Suprapubic skin (tissue), 4 donors: ENCODE measurements around the gene DNAJC10.

Experiments used
- EP300 ChIP-seq: sonication (generic); formaldehyde crosslinking; IDR thresholded peaks from one replicate; pipeline ENCODE4 v1.6.1; 2017; ENCODE audit warnings: antibody characterized with exemption
- POLR2A ChIP-seq, 2 donors: fragments of 450-650 bp; IDR thresholded peaks; one replicate each; pipeline ENCODE4 v1.6.1; 2017; ENCODE audit warnings: antibody characterized with exemption in 2 of 2, mild to moderate bottlenecking in 2 of 2, moderate library complexity in 2 of 2
- POLR2AphosphoS5 ChIP-seq, 3 donors: sonication (generic); formaldehyde crosslinking; IDR thresholded peaks; one replicate each; pipeline ENCODE4 v1.6.1; 2017; ENCODE audit warnings: antibody characterized with exemption in 3 of 3
- TF ChIP-seq, protein P1 (sequence below), 2 donors: fragments of 200-600 bp in 1 of 2; fragments of 450-650 bp in 1 of 2; sonication (generic) in 1 of 2; IDR thresholded peaks; one replicate each; pipeline ENCODE4 v1.5.1; 2016 to 2019; ENCODE audit warnings: antibody characterized with exemption in 2 of 2, mild to moderate bottlenecking in 1 of 2, moderate library complexity in 1 of 2

DNA sequence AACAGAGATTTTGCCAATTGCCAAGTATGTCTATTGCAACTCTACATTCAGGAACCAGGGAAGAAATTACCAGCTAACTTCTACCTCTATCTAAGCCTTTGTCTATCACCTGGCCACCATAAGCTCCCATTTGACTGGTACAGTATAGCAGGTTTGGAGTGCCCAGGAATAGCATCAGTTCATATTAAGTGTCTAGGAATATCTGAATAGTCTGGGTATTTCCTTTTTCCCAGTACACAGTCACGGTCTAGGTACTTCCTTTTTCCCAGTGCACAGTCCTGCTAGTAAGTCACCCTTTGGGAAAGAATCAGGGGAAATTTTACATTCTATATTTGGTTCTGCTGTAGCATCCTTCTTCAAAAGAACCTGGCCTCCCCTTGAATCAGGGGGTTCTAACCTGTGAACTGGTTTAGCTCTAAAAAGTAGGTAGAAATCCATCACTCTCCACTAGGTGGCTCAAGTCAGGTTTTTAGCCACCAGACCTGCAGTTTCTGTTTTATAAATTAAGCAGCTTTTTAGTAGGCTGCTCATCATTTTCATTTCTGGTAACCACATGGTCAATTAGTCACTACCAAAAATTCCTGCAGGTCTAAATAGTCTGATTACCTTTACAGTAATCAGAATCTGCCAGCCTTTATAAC, 49.3 kb upstream of the DNAJC10 start:
- TF ChIP-seq, protein P1, sequence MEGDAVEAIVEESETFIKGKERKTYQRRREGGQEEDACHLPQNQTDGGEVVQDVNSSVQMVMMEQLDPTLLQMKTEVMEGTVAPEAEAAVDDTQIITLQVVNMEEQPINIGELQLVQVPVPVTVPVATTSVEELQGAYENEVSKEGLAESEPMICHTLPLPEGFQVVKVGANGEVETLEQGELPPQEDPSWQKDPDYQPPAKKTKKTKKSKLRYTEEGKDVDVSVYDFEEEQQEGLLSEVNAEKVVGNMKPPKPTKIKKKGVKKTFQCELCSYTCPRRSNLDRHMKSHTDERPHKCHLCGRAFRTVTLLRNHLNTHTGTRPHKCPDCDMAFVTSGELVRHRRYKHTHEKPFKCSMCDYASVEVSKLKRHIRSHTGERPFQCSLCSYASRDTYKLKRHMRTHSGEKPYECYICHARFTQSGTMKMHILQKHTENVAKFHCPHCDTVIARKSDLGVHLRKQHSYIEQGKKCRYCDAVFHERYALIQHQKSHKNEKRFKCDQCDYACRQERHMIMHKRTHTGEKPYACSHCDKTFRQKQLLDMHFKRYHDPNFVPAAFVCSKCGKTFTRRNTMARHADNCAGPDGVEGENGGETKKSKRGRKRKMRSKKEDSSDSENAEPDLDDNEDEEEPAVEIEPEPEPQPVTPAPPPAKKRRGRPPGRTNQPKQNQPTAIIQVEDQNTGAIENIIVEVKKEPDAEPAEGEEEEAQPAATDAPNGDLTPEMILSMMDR (IDR thresholded peaks at IDR 0.05), result no peak
- no peak for TF ChIP-seq POLR2A (IDR thresholded peaks at IDR 0.05)
- TF ChIP-seq EP300, result no peak
- TF ChIP-seq POLR2AphosphoS5 (IDR thresholded peaks at IDR 0.05), result no peak
